Activated naive CD4-positive, alpha-beta T cell treated with anti-CD3 and anti-CD28 coated beads for 36 hours (primary cell): ENCODE data around the gene CST3. TPM values are rescaled to one million over a fixed set of nuclear protein-coding genes. Genes with fewer than 3 reads are reported as not detected.

Experiments
- CTCF ChIA-PET: fragments of 350-600 bp; sonication (Branson Sonifier 250); formaldehyde crosslinking; loops from one replicate; lab custom pipeline; 2021; ENCODE audit warnings: antibody characterized with exemption; lab: Charles Lee
- DNase-seq: peaks from one replicate; pipeline ENCODE4 v3.0.0-alpha.2; 2020
- H3K27ac Mint-ChIP-seq: one replicate; pipeline ENCODE4 v1.8.0; 2021; ENCODE audit warnings: mild to moderate bottlenecking, mixed read lengths
- H3K27me3 Mint-ChIP-seq: one replicate; pipeline ENCODE4 v1.8.0; 2021; ENCODE audit warnings: low read depth, mixed read lengths
- H3K36me3 Mint-ChIP-seq: one replicate; pipeline ENCODE4 v1.8.0; 2021; ENCODE audit warnings: low read depth, mixed read lengths
- H3K4me1 Mint-ChIP-seq: one replicate; pipeline ENCODE4 v1.8.0; 2021; ENCODE audit warnings: low read depth, mixed read lengths
- H3K4me3 Mint-ChIP-seq: one replicate; pipeline ENCODE4 v1.8.0; 2021; ENCODE audit warnings: mild to moderate bottlenecking, moderate library complexity, mixed read lengths
- H3K9me3 Mint-ChIP-seq: one replicate; pipeline ENCODE4 v1.8.0; 2021; ENCODE audit warnings: mixed read lengths
- intact Hi-C: fragments of 100-400 bp; cut with micrococcal nuclease; formaldehyde crosslinking; loops from one replicate; pipeline ENCODE4 v1.15.1; 2023
- total RNA-seq, 2 experiments: library from RNA; stranded (reverse); gene quantifications; one replicate each; pipeline ENCODE4 v1.2.3, GENCODE V29; 2021

CST3 gene
- total RNA-seq, 2 experiments from 2014 or later, result 0.35 TPM; not detected in 1

DNA sequence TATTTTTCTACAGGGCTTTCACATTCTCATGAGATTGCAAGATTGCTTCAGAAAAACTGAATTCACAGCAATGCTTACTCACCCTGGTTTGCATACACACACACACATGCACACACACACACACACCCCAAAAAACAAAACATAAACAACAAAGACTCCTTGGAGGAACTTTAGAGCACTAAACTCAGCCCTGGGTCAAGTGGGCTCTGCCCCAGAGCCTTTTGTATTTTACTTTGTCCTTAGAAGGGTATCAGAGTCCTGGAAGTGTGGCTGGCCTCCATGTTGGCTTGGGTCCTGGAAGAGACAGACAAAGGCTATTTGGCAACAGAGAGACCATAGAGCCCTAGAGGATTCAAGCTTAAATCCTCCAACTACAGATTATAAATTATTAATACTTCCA, 24.1 kb downstream of the CST3 start:
- intact Hi-C loops, result no loop called here
- DNase-seq, result no peak
- Mint-ChIP-seq H3K27ac (no peak overlapping the region), H3K4me3 (no peak overlapping the region), H3K27me3 (peaks cover 5% of the 10 kb centered on the region), H3K9me3 (no peaks in the 10 kb centered on the region), H3K4me1 (no peaks in the 10 kb centered on the region), H3K36me3 (no peaks in the 10 kb centered on the region)
- CTCF ChIA-PET, result interaction anchor here (1.1 kb wide), 1 partner anchor 9 kb away, joined by 3 read pairs; no protein-coding TSS in a partner anchor

DNA sequence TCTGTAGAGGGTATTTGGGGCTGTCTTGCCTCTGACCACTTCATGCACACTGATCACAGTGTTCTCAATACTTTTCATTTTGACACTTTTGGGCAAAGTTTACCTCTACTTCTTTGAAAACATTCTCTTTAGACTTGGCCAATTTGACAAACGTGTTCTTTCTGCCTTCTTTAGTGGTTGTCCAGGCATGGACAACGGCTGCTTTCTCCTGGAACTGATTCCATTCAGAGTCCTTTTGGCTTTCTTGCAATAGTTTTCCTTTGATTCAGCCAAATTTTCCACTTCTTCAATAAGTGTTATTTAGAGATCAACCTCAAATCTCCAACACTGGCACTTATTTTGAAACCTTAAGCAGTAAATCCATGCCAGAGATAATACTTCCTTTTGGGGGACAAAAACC, 25.4 kb downstream of the CST3 start:
- Mint-ChIP-seq H3K4me3 (no peak overlapping the region), H3K27me3 (no peaks in the 10 kb centered on the region), H3K9me3 (no peaks in the 10 kb centered on the region), H3K4me1 (no peaks in the 10 kb centered on the region), H3K36me3 (no peaks in the 10 kb centered on the region), H3K27ac (no peak overlapping the region)
- intact Hi-C loops, result no loop called here
- CTCF ChIA-PET, result interaction anchor here (1.4 kb wide), 1 partner anchor 171 kb away, joined by 7 read pairs; no protein-coding TSS in a partner anchor
- no peak for DNase-seq

DNA sequence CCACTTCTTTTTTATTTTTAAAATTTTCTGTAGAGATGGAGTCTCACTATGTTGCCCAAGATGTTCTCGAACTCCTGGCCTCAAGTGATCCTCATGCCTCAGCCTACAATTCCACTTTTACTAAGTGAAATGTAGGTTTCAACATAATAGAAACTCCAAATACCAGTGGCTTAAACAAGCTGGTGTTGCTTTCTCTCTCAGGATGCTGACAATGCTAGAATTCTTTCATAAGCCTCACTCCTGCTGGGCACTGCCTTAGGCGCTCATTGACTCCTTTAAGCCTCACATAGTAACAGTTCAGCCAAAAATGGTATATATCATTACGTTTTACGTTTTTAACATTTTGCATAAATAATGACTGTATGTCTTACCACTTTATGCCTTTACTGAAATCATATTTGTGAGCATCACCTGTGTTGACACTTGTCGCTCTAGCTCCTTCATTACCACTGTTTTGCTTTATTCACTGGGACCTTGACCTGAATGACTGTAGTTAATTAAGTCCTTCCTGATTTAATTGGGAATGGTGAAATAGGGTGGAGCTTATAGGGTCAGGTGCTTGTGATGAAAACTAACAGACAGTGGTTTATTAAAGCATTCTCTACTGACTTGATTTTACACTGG, 28.2 kb downstream of the CST3 start:
- Mint-ChIP-seq H3K27ac (no peak overlapping the region), H3K9me3 (no peaks in the 10 kb centered on the region), H3K4me1 (no peaks in the 10 kb centered on the region), H3K36me3 (no peaks in the 10 kb centered on the region), H3K4me3 (no peak overlapping the region), H3K27me3 (peaks cover 2% of the 10 kb centered on the region)
- CTCF ChIA-PET, result interaction anchor here (4.4 kb wide), 1 partner anchor 167 kb away, joined by 38 read pairs; no protein-coding TSS in a partner anchor
- no peak for DNase-seq
- intact Hi-C loops, result loop anchor here (5.0 kb wide), 1 partner anchor 1272 kb away; no protein-coding TSS in a partner anchor

DNA sequence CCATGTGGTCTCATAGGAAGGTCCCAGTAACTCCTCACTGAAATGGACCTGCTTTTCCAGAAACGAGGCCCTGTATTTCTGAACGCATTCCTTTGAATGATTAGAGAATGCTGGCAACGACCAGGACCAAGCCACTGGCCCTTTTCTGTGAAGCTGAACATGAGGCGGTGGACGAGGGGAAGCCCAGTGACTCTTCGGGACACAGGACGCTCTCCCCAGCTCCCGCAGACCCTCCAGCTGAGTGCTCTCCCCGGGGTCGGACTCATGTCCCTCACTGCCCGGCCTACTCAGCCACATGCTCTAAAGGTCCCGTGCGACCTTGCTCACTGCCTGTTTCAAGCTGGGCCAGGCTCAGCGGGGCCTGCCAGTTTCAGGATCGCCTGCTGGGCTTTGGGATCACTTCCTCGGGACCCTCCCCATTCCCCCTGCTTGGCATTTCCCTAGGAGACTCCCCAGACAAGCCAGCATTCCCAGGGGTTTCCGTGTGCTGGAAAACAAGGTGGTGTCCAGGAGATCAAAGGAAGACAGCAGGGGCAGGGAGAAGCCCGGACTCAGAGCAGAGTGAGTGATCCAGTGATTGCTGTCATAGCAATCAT, 29.4 kb downstream of the CST3 start:
- intact Hi-C loops, result loop anchor here (5.0 kb wide), 1 partner anchor 1271 kb away; no protein-coding TSS in a partner anchor
- CTCF ChIA-PET, result interaction anchor here (4.4 kb wide), 1 partner anchor 166 kb away, joined by 38 read pairs; no protein-coding TSS in a partner anchor
- H3K9me3 Mint-ChIP-seq, result no peaks in the 10 kb centered on the region

DNA sequence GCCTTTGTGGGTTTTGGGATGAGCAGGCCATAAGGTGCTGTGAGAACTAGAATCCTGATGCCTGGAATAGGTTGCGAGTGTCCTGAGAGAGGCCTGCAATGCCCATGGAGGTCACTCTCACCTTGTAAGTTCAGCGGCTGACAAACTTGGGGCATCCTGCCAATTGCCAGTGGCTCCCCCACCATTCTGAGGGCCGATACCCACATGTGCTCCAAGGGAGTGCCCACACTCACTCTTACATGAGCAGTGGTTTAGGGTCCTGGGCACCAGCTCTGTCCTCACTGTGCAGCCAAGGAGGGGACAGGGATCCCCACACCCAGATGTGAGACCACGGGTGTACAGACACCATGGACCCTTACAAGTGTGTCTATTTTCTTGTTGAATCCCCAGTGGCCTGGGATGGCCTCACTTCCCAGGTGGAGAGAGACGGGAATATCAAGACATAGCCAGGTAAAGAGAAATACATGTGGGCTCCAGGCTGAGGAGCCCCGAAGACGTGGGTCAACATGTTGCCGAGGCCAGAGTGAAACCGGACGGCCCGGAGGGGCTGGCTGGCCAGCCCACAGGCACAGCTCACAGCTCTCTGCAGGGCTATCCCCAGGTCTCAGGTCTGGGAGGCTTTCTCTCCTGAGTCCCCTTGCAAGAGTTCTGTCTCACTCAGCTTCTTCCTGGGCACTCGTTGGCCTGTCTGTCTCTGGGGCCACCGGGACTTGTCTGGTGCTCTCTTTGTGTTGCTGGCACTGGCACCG, 30.1 kb downstream of the CST3 start:
- no peaks in the 10 kb centered on the region for H3K9me3 Mint-ChIP-seq
- intact Hi-C loops, result loop anchor here (2.0 to 5.0 kb wide), 2 partner anchors 257 to 1270 kb away; partner anchors contain the start of gene NXT1
- H3K4me1 Mint-ChIP-seq, result no peaks in the 10 kb centered on the region
- no peak for DNase-seq
- H3K36me3 Mint-ChIP-seq, result no peaks in the 10 kb centered on the region
- H3K4me3 Mint-ChIP-seq, result no peak overlapping the region
- H3K27me3 Mint-ChIP-seq, result peaks cover 6% of the 10 kb centered on the region
- no peak overlapping the region for H3K27ac Mint-ChIP-seq
- CTCF ChIA-PET, result interaction anchor here (0.6 to 4.4 kb wide), 3 partner anchors 165 to 1903 kb away, joined by 3 to 38 read pairs (median 6); no protein-coding TSS in a partner anchor

More for the DNA sequence above, 29.4 kb downstream of the CST3 start:
- Mint-ChIP-seq H3K4me3 (no peak overlapping the region), H3K36me3 (no peaks in the 10 kb centered on the region), H3K4me1 (no peaks in the 10 kb centered on the region), H3K27ac (no peak overlapping the region), H3K27me3 (peaks cover 6% of the 10 kb centered on the region)
- no peak for DNase-seq

DNA sequence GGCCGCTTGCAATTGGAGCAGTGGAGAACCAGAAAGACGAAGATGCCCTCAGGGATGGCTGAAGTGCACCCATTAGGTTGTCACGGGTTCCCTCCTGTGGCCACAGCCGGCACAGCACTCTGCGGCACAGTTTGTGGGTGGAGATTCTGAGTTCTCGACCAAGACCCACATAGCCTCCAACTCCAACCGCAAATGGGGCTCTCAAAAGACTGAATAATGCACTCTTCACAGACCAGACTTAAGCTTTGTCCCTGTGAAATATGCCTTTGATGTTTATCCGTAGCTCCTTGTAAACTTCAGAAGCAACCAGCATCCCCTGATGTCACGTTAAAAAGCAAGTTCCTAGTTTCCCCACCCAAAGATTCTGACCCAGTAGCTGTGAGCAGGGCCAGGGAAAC, 31.1 kb downstream of the CST3 start:
- Mint-ChIP-seq H3K4me3 (no peak overlapping the region), H3K9me3 (no peaks in the 10 kb centered on the region), H3K27ac (no peak overlapping the region), H3K27me3 (peaks cover 6% of the 10 kb centered on the region), H3K4me1 (no peaks in the 10 kb centered on the region), H3K36me3 (no peaks in the 10 kb centered on the region)
- CTCF ChIA-PET, result interaction anchor here (0.6 to 4.4 kb wide), 6 partner anchors 12 to 170 kb away, joined by 3 to 38 read pairs (median 4); partner anchors contain the start of gene CST11
- DNase-seq, result peak; percentile 77
- intact Hi-C loops, result loop anchor here (1.0 to 5.0 kb wide), 4 partner anchors 164 to 1269 kb away; partner anchors contain the start of gene NXT1

DNA sequence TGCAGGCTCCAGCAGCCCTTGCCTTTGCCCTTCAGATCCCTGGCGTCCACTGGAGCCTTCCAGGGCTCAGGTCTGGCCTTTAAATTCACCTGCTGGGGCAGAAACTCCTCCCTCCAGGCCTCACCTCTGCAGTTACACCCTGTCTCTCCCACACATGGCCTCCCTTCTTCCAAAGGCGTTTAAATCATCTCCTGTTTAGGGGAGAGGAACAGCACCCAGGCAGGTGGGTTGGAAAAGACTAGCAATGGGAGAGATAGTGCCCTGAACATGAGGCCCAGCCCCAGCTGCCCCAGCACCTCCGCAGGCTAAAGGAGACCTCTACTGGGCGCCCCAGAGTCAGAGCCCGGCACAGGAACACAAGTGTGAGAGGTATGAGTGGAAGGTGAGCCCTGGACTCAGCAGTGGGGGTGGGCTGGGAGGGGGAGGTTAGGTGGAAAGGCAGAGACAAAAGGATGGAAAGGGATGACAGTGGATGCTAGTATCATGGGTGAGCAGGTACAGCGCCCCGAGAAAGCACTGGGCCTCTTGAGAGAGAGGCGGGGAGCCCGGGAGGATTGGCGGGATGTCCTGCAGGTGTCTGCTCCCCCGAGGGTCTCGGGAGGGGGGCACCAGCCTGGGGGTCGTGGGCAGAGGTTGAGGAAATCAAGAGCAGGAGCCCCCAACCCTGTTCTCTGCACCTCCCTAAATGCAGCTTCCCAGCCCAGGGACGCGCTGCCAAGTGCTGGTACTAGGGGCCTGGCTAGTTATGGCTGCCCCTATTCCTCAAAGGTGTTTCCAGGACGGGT, 31.7 kb downstream of the CST3 start, which contains the start of gene CST9:
CST9 (minus strand) TSS at position 51 of the 785 bp plus-strand sequence. CDS start 53 bp downstream, outside the sequence.
- intact Hi-C loops, result loop anchor here (1.0 to 5.0 kb wide), 4 partner anchors 164 to 1269 kb away; partner anchors contain the start of gene NXT1
- Mint-ChIP-seq H3K36me3 (no peaks in the 10 kb centered on the region), H3K4me3 (no peak within 1 kb of the TSS), H3K9me3 (no peaks in the 10 kb centered on the region), H3K27me3 (peaks cover 6% of the 10 kb centered on the region), H3K4me1 (no peaks in the 10 kb centered on the region), H3K27ac (no peak within 1 kb of the TSS)
- no peak for DNase-seq
- CTCF ChIA-PET, result interaction anchor here (0.9 to 4.4 kb wide), 3 partner anchors 153 to 170 kb away, joined by 3 to 38 read pairs (median 5); partner anchors contain the start of gene CST11

DNA sequence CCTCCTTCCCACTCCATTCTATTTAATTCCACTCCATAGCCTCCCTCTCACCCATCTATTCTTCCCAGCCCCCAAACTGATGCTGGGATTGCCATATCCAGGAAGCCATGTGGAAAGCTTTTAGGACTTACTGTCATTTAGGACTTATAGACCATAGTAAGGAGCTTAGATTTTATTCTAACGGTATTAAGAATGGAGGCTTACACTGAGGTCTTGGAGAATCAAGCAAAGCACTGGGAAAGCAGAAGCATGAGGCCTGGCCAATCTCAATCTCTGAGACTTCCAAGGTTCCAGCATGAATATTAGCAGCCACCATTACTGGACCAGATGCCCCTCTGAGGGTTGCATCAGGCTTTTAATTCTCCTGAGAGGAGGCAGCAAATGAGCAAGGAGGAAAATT, 33.4 kb downstream of the CST3 start:
- H3K36me3 Mint-ChIP-seq, result no peaks in the 10 kb centered on the region
- CTCF ChIA-PET, result interaction anchor here (0.8 to 1.8 kb wide), 3 partner anchors 160 to 238 kb away, joined by 3 to 7 read pairs (median 3); no protein-coding TSS in a partner anchor
- H3K4me3 Mint-ChIP-seq, result no peak overlapping the region
- H3K4me1 Mint-ChIP-seq, result no peaks in the 10 kb centered on the region
- H3K9me3 Mint-ChIP-seq, result no peaks in the 10 kb centered on the region
- H3K27me3 Mint-ChIP-seq, result peaks cover 6% of the 10 kb centered on the region
- intact Hi-C loops, result no loop called here
- no peak overlapping the region for H3K27ac Mint-ChIP-seq
- DNase-seq, result no peak

DNA sequence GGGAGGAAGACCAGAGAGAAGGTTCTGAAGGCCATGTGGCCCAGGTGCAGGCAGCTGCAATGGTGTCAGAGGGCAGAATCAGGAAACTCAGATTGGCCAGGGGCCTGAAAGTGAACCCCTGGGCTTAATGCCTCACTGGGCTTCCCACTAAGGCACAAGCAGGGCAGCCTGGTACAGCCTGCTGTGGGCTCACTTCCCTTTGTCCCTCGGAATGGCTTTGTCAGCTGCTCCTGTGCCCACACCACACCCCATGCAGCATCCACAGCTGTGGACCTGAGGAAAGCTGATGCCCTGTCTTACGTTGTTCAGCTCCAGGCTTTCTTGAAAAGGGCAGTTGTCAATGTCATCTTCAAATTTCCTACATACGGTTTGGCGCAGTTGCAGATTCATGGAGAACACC, 34.4 kb downstream of the CST3 start:
- no peak for DNase-seq
- no peak overlapping the region for H3K27ac Mint-ChIP-seq
- H3K4me3 Mint-ChIP-seq, result no peak overlapping the region
- no peaks in the 10 kb centered on the region for H3K9me3 Mint-ChIP-seq
- intact Hi-C loops, result no loop called here
- H3K36me3 Mint-ChIP-seq, result no peaks in the 10 kb centered on the region
- CTCF ChIA-PET, result interaction anchor here (1.2 to 1.8 kb wide), 2 partner anchors 156 to 161 kb away, joined by 3 to 7 read pairs; no protein-coding TSS in a partner anchor
- peaks cover 6% of the 10 kb centered on the region for H3K27me3 Mint-ChIP-seq
- H3K4me1 Mint-ChIP-seq, result no peaks in the 10 kb centered on the region

DNA sequence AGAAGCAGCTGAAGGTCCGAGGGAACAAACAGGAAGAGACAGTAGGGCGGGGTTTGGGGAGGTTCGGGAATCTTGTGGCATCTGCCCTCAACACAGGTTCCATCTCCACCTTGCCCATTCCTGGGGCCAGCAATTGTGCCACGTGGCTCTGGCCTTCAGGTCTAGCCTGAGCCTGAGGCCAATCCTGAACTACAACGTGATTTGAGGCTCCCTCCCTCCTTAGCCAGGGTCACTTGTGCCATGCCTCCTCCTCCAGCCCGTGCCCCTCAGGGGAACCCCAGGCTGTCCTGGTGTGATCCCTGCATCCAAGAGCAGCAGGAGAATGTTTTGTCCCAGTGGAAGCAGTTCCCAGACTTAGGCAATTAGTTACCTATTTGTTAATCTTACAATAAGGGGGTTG, 35.1 kb downstream of the CST3 start:
- Mint-ChIP-seq H3K9me3 (no peaks in the 10 kb centered on the region), H3K27ac (no peak overlapping the region), H3K27me3 (peaks cover 6% of the 10 kb centered on the region), H3K36me3 (no peaks in the 10 kb centered on the region), H3K4me3 (no peak overlapping the region), H3K4me1 (no peaks in the 10 kb centered on the region)
- intact Hi-C loops, result no loop called here
- DNase-seq, result no peak
- CTCF ChIA-PET, result interaction anchor here (1.2 kb wide), 1 partner anchor 156 kb away, joined by 3 read pairs; no protein-coding TSS in a partner anchor

DNA sequence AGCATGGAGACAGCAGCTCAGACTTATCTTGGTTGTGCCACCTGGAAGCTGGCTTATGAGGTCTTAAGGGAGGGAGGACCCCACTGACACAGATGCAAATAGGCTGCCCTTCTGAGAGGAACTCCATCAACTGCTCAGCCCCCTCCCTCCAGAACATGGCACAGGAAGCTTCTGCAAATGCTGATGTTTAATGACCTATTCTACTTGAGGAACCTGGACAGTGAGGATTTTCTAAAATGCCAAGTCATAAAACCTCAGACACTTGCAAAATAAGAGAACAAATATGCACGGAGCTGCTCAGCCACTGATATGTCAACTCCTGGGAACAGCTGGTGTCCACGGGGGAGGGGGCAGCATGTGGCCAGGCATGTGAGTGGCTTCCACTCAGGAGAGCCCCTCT, 35.5 kb downstream of the CST3 start:
- no peak for DNase-seq
- CTCF ChIA-PET, result no interaction called here
- no peaks in the 10 kb centered on the region for H3K4me1 Mint-ChIP-seq
- no peaks in the 10 kb centered on the region for H3K9me3 Mint-ChIP-seq
- intact Hi-C loops, result no loop called here
- H3K27me3 Mint-ChIP-seq, result peaks cover 6% of the 10 kb centered on the region
- H3K36me3 Mint-ChIP-seq, result no peaks in the 10 kb centered on the region
- H3K27ac Mint-ChIP-seq, result no peak overlapping the region
- H3K4me3 Mint-ChIP-seq, result no peak overlapping the region
